AML-193 (cell line): ENCODE data around the gene ADRM1.

ENCODE experiments used
- DNase-seq, 2 experiments: peaks; one replicate each; lab custom pipeline; 2025; lab: John Stamatoyannopoulos, UW

Gene ADRM1

GRCh38 chr20:62355878-62356588 is 53.2 kb downstream of the ADRM1 start:
- no peak for DNase-seq

- no peak for DNase-seq
These were observed 53.9 kb downstream of the ADRM1 start for GRCh38 chr20:62356589-62357186.

GRCh38 chr20:62357187-62357667 is 54.4 kb downstream of the ADRM1 start:
- DNase-seq = no peak

- no peak for DNase-seq
These were observed 54.9 kb downstream of the ADRM1 start for GRCh38 chr20:62357681-62358080.
